Keratinocyte (primary cell): ENCODE data around the gene MRTFA. TPM values are rescaled to one million over a fixed set of nuclear protein-coding genes. Genes with fewer than 3 reads are reported as not detected.

Source experiments
- DNase-seq: peaks from one replicate; pipeline ENCODE4 v3.0.0-alpha.2; 2011; ENCODE audit warnings: low read depth, missing footprints, low spot score
- FAIRE-seq: peaks from 2 replicates; lab custom pipeline; 2011; peaks lifted over from hg19 to GRCh38; lab: Jason Lieb, UNC
- H2AFZ ChIP-seq: 2 replicates; pipeline ENCODE4 v1.6.0; 2012; ENCODE audit warnings: low read length, control low read depth, inconsistent platforms; ENCODE audit not compliant: control insufficient read depth
- H3K27ac ChIP-seq: 2 replicates; pipeline ENCODE4 v1.5.1; 2011; ENCODE audit warnings: low read length; ENCODE audit not compliant: control insufficient read depth, insufficient read depth
- H3K27me3 ChIP-seq: 3 replicates; pipeline ENCODE4 v1.6.0; 2011; ENCODE audit warnings: low read length; ENCODE audit not compliant: control insufficient read depth, insufficient read depth; ENCODE audit errors: extremely low read depth
- H3K36me3 ChIP-seq, 2 experiments: 2 replicates in 1 of 2; 3 replicates in 1 of 2; pipeline ENCODE4 v1.5.1; 2011; ENCODE audit warnings: low read length in 2 of 2, mild to moderate bottlenecking in 1 of 2; ENCODE audit not compliant: control insufficient read depth in 2 of 2, insufficient read depth in 2 of 2; ENCODE audit errors: extremely low read depth in 1 of 2
- H3K4me1 ChIP-seq: 3 replicates; pipeline ENCODE4 v1.5.1; 2011; ENCODE audit warnings: low read length; ENCODE audit not compliant: control insufficient read depth, insufficient read depth; ENCODE audit errors: extremely low read depth
- H3K4me2 ChIP-seq: 3 replicates; pipeline ENCODE4 v1.6.0; 2011; ENCODE audit warnings: low read depth, low read length; ENCODE audit not compliant: control insufficient read depth, insufficient read depth; ENCODE audit errors: extremely low read depth
- H3K4me3 ChIP-seq, 3 experiments: fragments of 200-600 bp in 1 of 3; sonication (generic) in 1 of 3; 2 replicates in 2 of 3; 3 replicates in 1 of 3; pipeline ENCODE4 v1.5.1; 2011 to 2016; ENCODE audit warnings: low read length in 3 of 3, mild to moderate bottlenecking in 3 of 3, control low read depth in 2 of 3, inconsistent platforms in 1 of 3, low read depth in 1 of 3, mixed read lengths in 1 of 3, mixed run types in 1 of 3, moderate library complexity in 1 of 3; ENCODE audit not compliant: control insufficient read depth in 2 of 3, insufficient read depth in 2 of 3; ENCODE audit errors: extremely low read depth in 1 of 3
- H3K79me2 ChIP-seq: 2 replicates; pipeline ENCODE4 v1.6.0; 2012; ENCODE audit warnings: low read length; ENCODE audit not compliant: control insufficient read depth, insufficient read depth
- H3K9ac ChIP-seq: 3 replicates; pipeline ENCODE4 v1.6.0; 2011; ENCODE audit warnings: low read length; ENCODE audit not compliant: control insufficient read depth, insufficient read depth; ENCODE audit errors: extremely low read depth
- H3K9me1 ChIP-seq: 3 replicates; pipeline ENCODE4 v1.6.0; 2011; ENCODE audit warnings: low read length; ENCODE audit not compliant: control insufficient read depth, insufficient read depth; ENCODE audit errors: extremely low read depth
- H3K9me3 ChIP-seq: 2 replicates; pipeline ENCODE4 v1.5.1; 2012; ENCODE audit warnings: low read depth, low read length; ENCODE audit not compliant: control insufficient read depth
- H4K20me1 ChIP-seq: 3 replicates; pipeline ENCODE4 v1.6.0; 2011; ENCODE audit warnings: low read length; ENCODE audit not compliant: control insufficient read depth, insufficient read depth; ENCODE audit errors: extremely low read depth
- EZH2 ChIP-seq: IDR thresholded peaks from one replicate; pipeline ENCODE4 v1.6.1; 2012; ENCODE audit warnings: inconsistent platforms, mild to moderate bottlenecking, low read length, moderate library complexity
- dilution Hi-C: fragments of 300-500 bp; cut with MboI; formaldehyde crosslinking; loops from one replicate; pipeline ENCODE4 v1.7.0; 2020; ENCODE audit warnings: low sequenced_read_pairs; ENCODE audit not compliant: extremely low pct_ligation_motif_present
- polyA plus RNA-seq, 5 experiments: library from polyadenylated mRNA; depleted of rRNA in 3 of 5; stranded (reverse) in 3 of 5; stranded (forward) in 1 of 5; unstranded in 1 of 5; fragments of >200 nt; gene quantifications; 1 replicate in 1 of 5; 2 replicates in 3 of 5; 3 replicates in 1 of 5; pipeline versions ENCODE4 v1.2.1 to v1.2.3, GENCODE V29; 2011 to 2012; ENCODE audit warnings: missing spikeins in 2 of 5, low read depth in 1 of 5, low replicate concordance in 1 of 5
- TF ChIP-seq, protein P1 (sequence below), 3 experiments: IDR thresholded peaks in 1 of 3; conservative IDR thresholded peaks in 1 of 3; optimal IDR thresholded peaks in 1 of 3; 2 replicates in 2 of 3; 3 replicates in 1 of 3; pipeline versions ENCODE3 to v1.5.1; 2011; ENCODE audit warnings: low read length in 3 of 3, mild to moderate bottlenecking in 3 of 3, moderate library complexity in 2 of 3, control low read depth in 1 of 3, inconsistent platforms in 1 of 3; ENCODE audit not compliant: insufficient read depth in 2 of 3; ENCODE audit errors: extremely low read depth in 1 of 3

The MRTFA gene
- polyA plus RNA-seq, 1 donor (not counting 4 experiments of a cell fraction or from before 2014, with no cell fraction given) = 6.5 TPM

DNA sequence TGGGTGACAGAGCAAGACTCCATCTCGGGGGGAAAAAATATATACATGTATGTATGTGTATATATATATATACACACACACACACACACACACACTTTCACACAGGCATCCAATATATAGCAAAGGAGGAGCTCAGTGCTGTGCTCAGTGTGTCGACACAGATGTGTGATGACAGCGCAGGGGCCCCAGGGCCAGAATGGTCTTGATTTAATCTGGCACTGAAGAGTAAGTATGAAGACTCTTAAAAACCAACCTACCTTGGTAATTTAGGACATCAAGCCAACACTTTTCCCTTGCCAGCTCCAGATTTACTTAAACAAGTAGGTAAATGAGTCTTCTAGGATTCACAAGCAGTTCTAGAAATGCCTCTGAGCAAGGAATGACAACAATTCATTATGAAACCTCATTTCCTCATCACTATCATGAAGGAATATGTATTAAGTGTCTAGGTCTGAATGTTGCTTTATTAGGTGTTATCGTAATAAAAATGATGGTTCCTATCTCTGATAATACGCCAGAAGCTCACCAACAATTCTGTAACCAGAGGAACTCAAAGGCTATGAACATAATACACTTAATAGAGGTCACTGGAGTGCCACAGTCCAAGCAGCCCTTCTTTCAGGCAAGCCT lies 194.6 kb downstream of the MRTFA start:
- no peak overlapping the region for H3K4me2 ChIP-seq
- dilution Hi-C loops = no loop called here
- FAIRE-seq (no peak), DNase-seq (no peak)
- no peak overlapping the region for H3K4me3 ChIP-seq
- H4K20me1 ChIP-seq = no peaks in the 10 kb centered on the region
- H3K36me3 ChIP-seq = peaks cover 0 to 8% of the 10 kb centered on the region in 2 experiments
- no peaks in the 10 kb centered on the region for H3K4me1 ChIP-seq
- peaks cover 28% of the 10 kb centered on the region for H3K79me2 ChIP-seq
- no peak overlapping the region for H2AFZ ChIP-seq
- no peaks in the 10 kb centered on the region for H3K9me3 ChIP-seq
- no peak overlapping the region for H3K9ac ChIP-seq
- no peak overlapping the region for H3K27ac ChIP-seq
- no peaks in the 10 kb centered on the region for H3K27me3 ChIP-seq
- H3K9me1 ChIP-seq = no peaks in the 10 kb centered on the region
- no peak for TF ChIP-seq EZH2
- TF ChIP-seq, protein P1, sequence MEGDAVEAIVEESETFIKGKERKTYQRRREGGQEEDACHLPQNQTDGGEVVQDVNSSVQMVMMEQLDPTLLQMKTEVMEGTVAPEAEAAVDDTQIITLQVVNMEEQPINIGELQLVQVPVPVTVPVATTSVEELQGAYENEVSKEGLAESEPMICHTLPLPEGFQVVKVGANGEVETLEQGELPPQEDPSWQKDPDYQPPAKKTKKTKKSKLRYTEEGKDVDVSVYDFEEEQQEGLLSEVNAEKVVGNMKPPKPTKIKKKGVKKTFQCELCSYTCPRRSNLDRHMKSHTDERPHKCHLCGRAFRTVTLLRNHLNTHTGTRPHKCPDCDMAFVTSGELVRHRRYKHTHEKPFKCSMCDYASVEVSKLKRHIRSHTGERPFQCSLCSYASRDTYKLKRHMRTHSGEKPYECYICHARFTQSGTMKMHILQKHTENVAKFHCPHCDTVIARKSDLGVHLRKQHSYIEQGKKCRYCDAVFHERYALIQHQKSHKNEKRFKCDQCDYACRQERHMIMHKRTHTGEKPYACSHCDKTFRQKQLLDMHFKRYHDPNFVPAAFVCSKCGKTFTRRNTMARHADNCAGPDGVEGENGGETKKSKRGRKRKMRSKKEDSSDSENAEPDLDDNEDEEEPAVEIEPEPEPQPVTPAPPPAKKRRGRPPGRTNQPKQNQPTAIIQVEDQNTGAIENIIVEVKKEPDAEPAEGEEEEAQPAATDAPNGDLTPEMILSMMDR (optimal IDR thresholded peaks at IDR 0.05 in 1 of 3, IDR thresholded peaks at IDR 0.05 in 1 of 3, conservative IDR thresholded peaks at IDR 0.05 in 1 of 3; ENCODE audit: extremely low read depth in 1 of 3, insufficient read depth in 2 of 3, low read length in 3 of 3) = no peak

DNA sequence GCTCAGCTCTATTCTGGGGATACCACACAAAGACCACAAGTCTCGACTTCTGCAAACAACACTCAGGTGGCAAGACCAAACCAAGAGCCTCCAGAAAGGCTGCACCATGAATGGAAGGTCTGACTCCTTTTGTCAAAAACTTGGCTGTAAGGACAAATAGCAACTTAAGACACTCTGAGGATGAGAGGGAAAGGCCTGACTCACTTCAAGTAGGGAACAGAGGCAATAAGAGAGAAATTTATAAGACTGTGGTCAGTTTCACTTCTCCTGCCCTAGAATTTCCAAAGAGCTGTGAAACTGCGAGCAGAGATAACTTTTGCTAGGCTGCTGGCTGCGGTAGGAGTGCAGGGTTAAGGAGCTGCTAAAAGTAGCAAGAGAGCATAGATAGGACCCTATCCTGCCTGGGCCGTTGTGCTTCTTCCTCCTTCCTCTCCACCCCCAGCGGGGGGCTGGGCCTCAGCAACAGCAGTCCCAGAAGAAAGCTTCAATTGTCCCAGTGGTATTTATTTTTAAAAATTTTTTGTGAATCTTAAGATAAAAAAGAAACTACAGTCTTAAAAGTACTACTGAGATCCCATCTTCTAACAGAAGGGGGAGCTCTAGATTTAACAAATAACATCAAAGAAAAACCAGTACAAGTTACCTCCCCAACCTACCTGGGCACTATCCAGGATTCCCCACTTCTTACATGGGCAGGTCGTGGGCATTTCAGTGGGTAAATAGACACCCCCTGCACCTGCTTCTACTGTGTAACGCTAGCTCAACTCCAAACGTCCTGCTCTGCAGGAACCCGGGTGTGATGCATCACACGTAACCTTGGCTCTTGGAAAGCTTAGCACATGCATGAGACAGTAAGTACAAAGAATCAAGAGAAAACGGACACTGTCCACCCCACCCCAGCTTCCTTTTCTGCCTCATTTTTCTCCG lies 199.8 kb downstream of the MRTFA start:
- FAIRE-seq (peak; percentile 67), DNase-seq (no peak)
- Histone ChIP-seq H3K9me1 (no peaks in the 10 kb centered on the region), H3K9me3 (no peaks in the 10 kb centered on the region), H3K27ac (no peak overlapping the region), H3K27me3 (no peaks in the 10 kb centered on the region), H3K79me2 (peaks cover 21% of the 10 kb centered on the region), H2AFZ (no peak overlapping the region), H4K20me1 (no peaks in the 10 kb centered on the region), H3K9ac (no peak overlapping the region), H3K36me3 (peaks cover 9 to 14% of the 10 kb centered on the region in 2 experiments), H3K4me3 (no peak overlapping the region), H3K4me1 (no peaks in the 10 kb centered on the region), H3K4me2 (peak overlapping the region; percentile 25)
- TF ChIP-seq, protein P1 (optimal IDR thresholded peaks at IDR 0.05 in 1 of 3, IDR thresholded peaks at IDR 0.05 in 1 of 3, conservative IDR thresholded peaks at IDR 0.05 in 1 of 3; ENCODE audit: extremely low read depth in 1 of 3, insufficient read depth in 2 of 3, low read length in 3 of 3) = peak; percentile 13 to 57 (median 37)
- no peak for TF ChIP-seq EZH2
- dilution Hi-C loops = loop anchor here (5.0 kb wide), 1 partner anchor 51 kb away; no protein-coding TSS in a partner anchor
